PC-9 (cell line): ENCODE data around the gene ZNF467. TPM values are rescaled to one million over a fixed set of nuclear protein-coding genes. Genes with fewer than 3 reads are reported as not detected.

Experiments
- BruUV-seq: library from RNA; stranded (reverse); fragments of 400-500 nt; replicated peaks from 2 replicates; lab custom pipeline; 2021; lab: Mats Ljungman, UMichigan
- CTCF ChIA-PET: fragments of 300-600 bp; sonication (Branson Sonifier 250); formaldehyde crosslinking; loops from one replicate; lab custom pipeline; 2022; ENCODE audit warnings: antibody characterized with exemption; lab: Charles Lee
- POLR2A ChIA-PET: fragments of 300-600 bp; sonication (Branson Sonifier 250); formaldehyde crosslinking; loops from one replicate; lab custom pipeline; 2022; ENCODE audit warnings: antibody characterized with exemption; ENCODE audit not compliant: unreplicated experiment; lab: Charles Lee
- DNase-seq, 2 experiments: peaks; one replicate each; pipeline versions ENCODE4 v3.0.0 to v3.0.0-alpha.2; 2015 to 2022; ENCODE audit warnings: mixed read lengths in 1 of 2
- H2AFZ ChIP-seq: fragments of 200-600 bp; sonication (generic); 2 replicates; pipeline ENCODE4 v1.8.1; 2017; ENCODE audit warnings: antibody characterized with exemption
- H3F3A ChIP-seq: fragments of 200-600 bp; sonication (generic); 2 replicates; pipeline ENCODE4 v1.8.1; 2017; ENCODE audit warnings: antibody characterized with exemption, mild to moderate bottlenecking, low read depth; ENCODE audit not compliant: insufficient read depth
- H3K27ac ChIP-seq: fragments of 200-600 bp; sonication (generic); 2 replicates; pipeline ENCODE4 v1.6.1; 2016; ENCODE audit warnings: mixed run types
- H3K27me3 ChIP-seq: fragments of 200-600 bp; sonication (generic); 2 replicates; pipeline ENCODE4 v1.6.1; 2016; ENCODE audit warnings: low read depth, mixed run types; ENCODE audit not compliant: insufficient read depth
- H3K36me3 ChIP-seq: fragments of 200-600 bp; sonication (generic); 2 replicates; pipeline ENCODE4 v1.6.1; 2016; ENCODE audit warnings: low read depth, mixed run types
- H3K4me1 ChIP-seq: fragments of 200-600 bp; sonication (generic); replicated peaks from 2 replicates; pipeline ENCODE4 v1.6.1; 2016; ENCODE audit warnings: mixed run types; ENCODE audit not compliant: insufficient read depth
- H3K4me2 ChIP-seq: fragments of 200-600 bp; sonication (generic); 2 replicates; pipeline ENCODE4 v1.6.1; 2017; ENCODE audit warnings: mixed run types
- H3K4me3 ChIP-seq: fragments of 200-600 bp; sonication (generic); 2 replicates; pipeline ENCODE4 v1.6.1; 2016; ENCODE audit warnings: mixed run types
- H3K79me2 ChIP-seq: fragments of 200-600 bp; sonication (generic); 2 replicates; pipeline ENCODE4 v1.6.1; 2017; ENCODE audit warnings: low read depth, mixed run types
- H3K9me2 ChIP-seq: fragments of 200-600 bp; sonication (generic); 2 replicates; pipeline ENCODE4 v1.8.1; 2017; ENCODE audit warnings: mild to moderate bottlenecking; ENCODE audit not compliant: insufficient read depth
- H3K9me3 ChIP-seq: fragments of 200-600 bp; sonication (generic); 2 replicates; pipeline ENCODE4 v1.8.1; 2016; ENCODE audit warnings: low read depth; ENCODE audit not compliant: insufficient read depth
- H4K20me1 ChIP-seq: fragments of 200-600 bp; sonication (generic); 2 replicates; pipeline ENCODE4 v1.8.1; 2017; ENCODE audit not compliant: insufficient read depth
- EZH2 ChIP-seq: fragments of 200-600 bp; sonication (generic); IDR thresholded peaks from 2 replicates; pipeline ENCODE4 v1.8.0; 2017; ENCODE audit warnings: antibody characterized with exemption, low read depth
- intact Hi-C: fragments of 100-400 bp; cut with micrococcal nuclease; formaldehyde crosslinking; loops from one replicate; pipeline ENCODE4 v1.10.0; 2022; ENCODE audit not compliant: unreplicated experiment
- total RNA-seq: library from RNA; stranded (reverse); gene quantifications from 2 replicates; pipeline ENCODE4 v1.2.3, GENCODE V29; 2021
- TF ChIP-seq, protein P1 (sequence below): fragments of 200-600 bp; sonication (generic); conservative IDR thresholded peaks from 2 replicates; pipeline ENCODE4 v1.6.1; 2017; ENCODE audit warnings: mixed run types, antibody characterized with exemption, mild to moderate bottlenecking, moderate library complexity

Gene ZNF467
- total RNA-seq, 1 experiment from 2014 or later: 6.6 TPM

DNA sequence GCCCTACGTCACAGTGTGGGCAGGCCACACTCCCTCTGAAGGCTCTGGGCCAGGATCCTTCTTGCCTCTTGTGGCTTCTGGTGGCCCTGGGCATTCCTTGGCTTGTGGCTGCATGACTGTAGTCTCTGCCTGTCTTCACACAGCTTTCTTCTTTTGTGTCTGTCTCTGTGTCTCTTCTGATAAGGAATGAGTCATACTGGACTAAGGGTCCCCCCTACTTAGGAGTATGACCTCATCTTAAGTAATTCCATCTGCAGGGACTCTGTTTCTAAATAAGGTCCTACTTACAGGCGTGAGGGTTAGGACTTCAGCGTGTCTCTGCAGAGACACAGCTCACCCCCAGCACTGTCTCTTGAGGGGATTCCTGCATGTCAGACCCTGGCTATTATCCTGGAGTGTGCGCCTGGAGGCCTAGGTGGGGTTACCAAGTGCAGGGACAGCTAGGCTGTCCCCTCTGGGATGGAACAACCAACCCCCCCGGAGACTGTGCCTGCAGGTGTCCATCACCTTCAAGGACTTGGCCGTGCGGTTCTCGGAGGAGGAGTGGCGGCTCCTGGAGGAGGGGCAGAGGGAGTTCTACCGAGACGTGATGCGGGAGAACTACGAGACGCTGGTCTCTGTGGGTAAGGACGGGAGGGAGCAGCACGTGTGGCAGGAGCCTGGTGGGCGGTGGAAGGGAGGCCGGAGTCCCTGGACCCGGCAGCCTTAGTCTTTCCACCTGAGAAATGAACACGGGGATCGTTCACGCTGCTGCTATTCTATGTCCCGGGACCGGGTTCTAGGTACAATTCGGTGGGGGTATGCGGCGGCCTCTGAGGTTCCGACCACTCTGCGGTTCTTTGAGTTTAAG is 54.1 kb downstream of the ZNF467 start:
- no peaks in the 10 kb centered on the region for H3K9me3 ChIP-seq
- H3K4me2 ChIP-seq: no peak overlapping the region
- no peak overlapping the region for H3K27ac ChIP-seq
- no peak for TF ChIP-seq EZH2
- TF ChIP-seq, protein P1, sequence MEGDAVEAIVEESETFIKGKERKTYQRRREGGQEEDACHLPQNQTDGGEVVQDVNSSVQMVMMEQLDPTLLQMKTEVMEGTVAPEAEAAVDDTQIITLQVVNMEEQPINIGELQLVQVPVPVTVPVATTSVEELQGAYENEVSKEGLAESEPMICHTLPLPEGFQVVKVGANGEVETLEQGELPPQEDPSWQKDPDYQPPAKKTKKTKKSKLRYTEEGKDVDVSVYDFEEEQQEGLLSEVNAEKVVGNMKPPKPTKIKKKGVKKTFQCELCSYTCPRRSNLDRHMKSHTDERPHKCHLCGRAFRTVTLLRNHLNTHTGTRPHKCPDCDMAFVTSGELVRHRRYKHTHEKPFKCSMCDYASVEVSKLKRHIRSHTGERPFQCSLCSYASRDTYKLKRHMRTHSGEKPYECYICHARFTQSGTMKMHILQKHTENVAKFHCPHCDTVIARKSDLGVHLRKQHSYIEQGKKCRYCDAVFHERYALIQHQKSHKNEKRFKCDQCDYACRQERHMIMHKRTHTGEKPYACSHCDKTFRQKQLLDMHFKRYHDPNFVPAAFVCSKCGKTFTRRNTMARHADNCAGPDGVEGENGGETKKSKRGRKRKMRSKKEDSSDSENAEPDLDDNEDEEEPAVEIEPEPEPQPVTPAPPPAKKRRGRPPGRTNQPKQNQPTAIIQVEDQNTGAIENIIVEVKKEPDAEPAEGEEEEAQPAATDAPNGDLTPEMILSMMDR: no peak
- no peaks in the 10 kb centered on the region for H3F3A ChIP-seq
- no TSS peak for BruUV-seq
- no peaks in the 10 kb centered on the region for H3K9me2 ChIP-seq
- no peak for DNase-seq
- peaks cover 9% of the 10 kb centered on the region for H3K4me1 ChIP-seq
- H3K27me3 ChIP-seq: no peaks in the 10 kb centered on the region
- POLR2A ChIA-PET: no interaction called here
- no peak overlapping the region for H3K4me3 ChIP-seq
- no peaks in the 10 kb centered on the region; the same call in 1 of the 2 replicates for H3K79me2 ChIP-seq
- no peaks in the 10 kb centered on the region for H3K36me3 ChIP-seq
- CTCF ChIA-PET: no interaction called here
- no peaks in the 10 kb centered on the region for H4K20me1 ChIP-seq
- intact Hi-C loops: loop anchor here (10.0 kb wide), 1 partner anchor 94 kb away; no protein-coding TSS in a partner anchor
- no peak overlapping the region for H2AFZ ChIP-seq

DNA sequence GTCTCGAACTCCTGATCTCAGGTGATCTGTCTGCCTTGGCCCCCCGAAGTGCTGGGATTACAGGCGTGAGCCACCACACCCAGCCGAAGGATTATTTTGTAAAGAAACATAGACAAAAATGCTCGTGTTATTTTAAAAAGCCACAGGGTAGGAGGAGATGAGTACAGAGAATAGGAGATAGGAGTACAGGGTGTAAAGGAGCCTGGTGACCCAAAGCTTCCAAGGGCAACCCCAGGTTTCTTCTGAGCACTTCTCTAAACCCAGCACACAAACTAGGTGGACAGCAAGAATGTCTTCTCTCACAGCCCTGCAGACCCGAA is 54.7 kb downstream of the ZNF467 start:
- Histone ChIP-seq H3K4me3 (no peak overlapping the region), H3K79me2 (no peaks in the 10 kb centered on the region; the same call in 1 of the 2 replicates), H3K27me3 (no peaks in the 10 kb centered on the region), H3K4me2 (no peak overlapping the region), H3F3A (no peaks in the 10 kb centered on the region), H3K27ac (no peak overlapping the region), H3K9me3 (no peaks in the 10 kb centered on the region), H4K20me1 (no peaks in the 10 kb centered on the region), H2AFZ (no peak overlapping the region), H3K4me1 (peaks cover 9% of the 10 kb centered on the region), H3K36me3 (no peaks in the 10 kb centered on the region), H3K9me2 (no peaks in the 10 kb centered on the region)
- no peak for TF ChIP-seq EZH2
- TF ChIP-seq, protein P1: no peak
- no peak for DNase-seq
- no TSS peak for BruUV-seq
- ChIA-PET CTCF (no interaction called here), POLR2A (no interaction called here)
- intact Hi-C loops: loop anchor here (10.0 kb wide), 1 partner anchor 94 kb away; no protein-coding TSS in a partner anchor

DNA sequence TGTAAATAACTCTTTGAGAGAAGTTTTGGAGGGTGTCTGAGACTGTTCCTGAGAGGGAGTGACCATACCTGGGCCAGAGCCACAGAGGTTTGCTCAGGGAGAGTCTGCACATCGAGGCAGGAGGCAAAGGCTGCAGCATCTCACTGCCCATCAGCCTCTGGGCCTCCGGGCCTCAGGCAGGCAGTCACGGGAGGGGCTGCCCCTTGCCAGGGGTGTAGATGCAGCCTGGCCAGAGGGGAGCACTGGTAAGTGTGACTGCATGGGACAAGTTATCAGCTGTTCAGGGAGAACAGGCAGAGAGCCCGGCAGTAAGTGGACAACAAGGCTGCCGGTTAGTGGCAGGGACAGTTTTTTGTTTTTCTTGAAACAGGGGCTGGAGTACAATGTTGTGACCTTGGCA is 55.9 kb downstream of the ZNF467 start:
- peaks cover 9% of the 10 kb centered on the region for H3K4me1 ChIP-seq
- H3K4me2 ChIP-seq: no peak overlapping the region
- CTCF ChIA-PET: no interaction called here
- POLR2A ChIA-PET: no interaction called here
- TF ChIP-seq, protein P1: no peak
- TF ChIP-seq EZH2: no peak
- no peak for DNase-seq
- no peak overlapping the region for H3K27ac ChIP-seq
- no peaks in the 10 kb centered on the region; the same call in 1 of the 2 replicates for H3K79me2 ChIP-seq
- intact Hi-C loops: loop anchor here (10.0 kb wide), 1 partner anchor 93 kb away; no protein-coding TSS in a partner anchor
- no peak overlapping the region for H2AFZ ChIP-seq
- no peaks in the 10 kb centered on the region for H3F3A ChIP-seq
- no TSS peak for BruUV-seq
- H3K27me3 ChIP-seq: no peaks in the 10 kb centered on the region
- H4K20me1 ChIP-seq: no peaks in the 10 kb centered on the region
- no peaks in the 10 kb centered on the region for H3K36me3 ChIP-seq
- H3K4me3 ChIP-seq: no peak overlapping the region
- 0 out of 2 replicates have a peak, but pooled peaks cover 5% of the 10 kb centered on the region for H3K9me3 ChIP-seq
- H3K9me2 ChIP-seq: no peaks in the 10 kb centered on the region
